Right lung (tissue), 5 donors: ENCODE results near the gene FAM124A. TPM values are rescaled to one million over a fixed set of nuclear protein-coding genes. Genes with fewer than 3 reads are reported as not detected.

Experiments
- DNase-seq, 2 donors: peaks; one replicate each; pipeline ENCODE4 v3.0.0-alpha.2; 2013
- polyA plus RNA-seq, 5 donors: library from polyadenylated mRNA; unstranded; fragments of 120-200 nt; gene quantifications; one replicate each; pipeline versions ENCODE4 v1.2.1 to v1.2.3, GENCODE V29; 2013; ENCODE audit warnings: inconsistent platforms in 1 of 5, low replicate concordance in 1 of 5; ENCODE audit not compliant: insufficient read length in 5 of 5, insufficient read depth in 1 of 5

FAM124A gene
- polyA plus RNA-seq, 5 donors = 5.1 to 7.4 (median 6.7) TPM

DNA sequence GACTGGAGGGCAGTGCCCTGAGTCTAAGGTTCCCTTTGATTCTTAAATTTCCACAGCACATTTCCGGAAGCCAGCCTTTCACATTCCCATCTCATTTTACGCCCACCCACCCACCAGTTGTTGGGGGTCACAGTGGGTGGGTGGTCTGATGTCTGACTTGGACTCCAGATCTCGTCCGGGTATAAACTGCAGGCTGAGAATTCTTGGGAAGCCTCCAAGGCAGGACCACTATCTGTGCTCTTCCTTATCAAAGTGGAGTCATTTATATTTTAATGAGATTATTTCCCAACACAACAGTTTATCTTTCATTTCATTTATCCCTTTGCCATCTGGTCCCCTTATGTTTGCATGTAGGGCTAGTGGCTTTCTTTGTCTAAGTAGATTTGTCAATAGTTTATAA lies 3.6 kb upstream of the FAM124A start:
- DNase-seq = no peak

- DNase-seq = no peak
Measured at GRCh38 chr13:51220706-51221105, 1.5 kb upstream of the FAM124A start.

GRCh38 chr13:51221108-51221507 lies 1.1 kb upstream of the FAM124A start:
- no peak for DNase-seq

- no peak for DNase-seq
Measured at GRCh38 chr13:51221674-51222036, 543 bp upstream of the FAM124A start.

- no peak for DNase-seq
Measured at GRCh38 chr13:51222686-51223559, 725 bp downstream of the FAM124A start.

DNA sequence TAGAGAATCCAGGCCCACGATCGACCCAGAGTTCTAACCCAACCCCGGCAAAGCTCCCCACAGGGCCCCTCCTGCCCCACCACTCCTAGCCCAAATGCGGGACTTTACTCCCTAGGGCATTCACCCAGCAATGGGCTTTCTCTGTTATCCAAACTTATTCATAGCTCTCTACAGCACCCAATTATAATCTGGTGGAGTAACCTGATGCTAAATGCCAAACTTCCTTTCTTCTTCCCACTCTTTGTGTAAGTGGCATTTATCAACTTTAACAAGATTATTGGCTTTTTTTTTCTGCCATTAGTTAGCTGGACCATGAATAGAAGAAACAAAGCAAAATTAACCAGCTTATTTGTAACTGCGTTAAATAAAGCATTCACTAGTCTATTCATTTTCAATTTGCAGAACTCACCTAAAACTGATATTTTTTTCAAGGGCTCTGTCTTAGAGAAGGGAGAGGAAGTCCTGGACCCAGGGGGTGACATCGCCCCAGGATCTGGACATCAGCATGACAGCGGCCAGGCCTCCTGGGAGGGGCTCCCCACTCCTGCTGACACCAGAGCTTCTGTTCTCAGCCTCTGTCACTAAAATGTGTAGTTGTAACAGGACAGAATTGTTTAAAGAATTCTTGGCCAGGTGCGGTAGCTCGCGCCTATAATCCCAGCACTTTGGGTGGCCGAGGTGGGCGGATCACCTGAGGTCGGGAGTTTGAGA lies 1.5 kb downstream of the FAM124A start:
- DNase-seq = no peak

DNA sequence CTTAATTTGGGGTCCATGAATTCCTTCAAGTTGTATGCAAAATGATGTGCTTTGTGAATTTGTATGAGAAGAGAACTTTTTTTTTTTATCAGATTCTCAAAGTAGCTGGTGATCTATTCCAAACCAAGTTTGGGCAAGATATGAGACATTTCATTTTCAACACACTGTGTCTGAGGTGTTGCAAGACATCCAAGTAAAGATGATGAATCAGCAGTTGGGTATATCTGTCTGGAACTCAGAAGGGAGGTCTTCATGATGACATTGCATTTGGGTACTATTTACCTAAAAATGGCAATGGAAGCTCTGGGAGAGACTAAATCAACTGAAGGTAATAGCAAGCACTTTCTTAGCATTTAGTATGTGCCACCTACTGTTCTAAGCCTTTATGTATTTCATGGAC lies 2.8 kb downstream of the FAM124A start:
- DNase-seq = no peak

- DNase-seq = no peak
Measured at GRCh38 chr13:51227404-51227803, 5.2 kb downstream of the FAM124A start.

DNA sequence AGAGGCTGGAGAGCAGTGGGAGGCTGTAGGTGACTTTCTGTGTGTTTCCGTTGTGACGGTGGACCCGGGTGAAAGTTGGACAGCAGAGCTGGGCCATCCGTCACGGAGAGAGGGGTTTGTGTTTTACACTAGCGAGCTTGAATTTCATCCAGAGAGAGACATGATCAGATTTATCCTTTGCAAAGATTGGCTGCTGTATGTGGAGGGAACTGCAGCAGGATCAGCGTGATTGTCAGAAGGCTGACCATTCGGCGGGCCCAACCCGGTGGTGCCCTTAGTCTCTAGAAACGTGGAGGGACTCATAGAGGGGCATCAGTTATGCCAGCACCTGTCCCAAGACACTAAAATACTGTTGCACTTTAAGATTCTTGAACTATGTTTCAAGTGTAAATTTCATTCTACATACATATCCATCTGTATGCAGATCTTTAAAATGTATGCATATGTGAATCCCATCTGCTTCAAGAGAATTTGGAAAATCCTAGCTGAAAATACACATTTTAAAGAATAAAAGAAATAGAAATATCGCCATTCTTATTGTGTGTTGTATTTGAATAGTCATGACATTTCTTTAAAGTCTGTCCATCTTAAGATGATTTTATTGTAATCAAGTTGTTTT lies 7.0 kb downstream of the FAM124A start:
- DNase-seq = no peak

- no peak for DNase-seq
Measured at GRCh38 chr13:51229731-51230130, 7.5 kb downstream of the FAM124A start.

- DNase-seq = peak; percentile 78 to 83
Measured at GRCh38 chr13:51230477-51231105, 8.4 kb downstream of the FAM124A start.

- no peak for DNase-seq
Measured at GRCh38 chr13:51231456-51231855, 9.3 kb downstream of the FAM124A start.

- no peak for DNase-seq
Measured at GRCh38 chr13:51232328-51232727, 10.1 kb downstream of the FAM124A start.

GRCh38 chr13:51233117-51233826 lies 11.1 kb downstream of the FAM124A start:
- no peak for DNase-seq

DNA sequence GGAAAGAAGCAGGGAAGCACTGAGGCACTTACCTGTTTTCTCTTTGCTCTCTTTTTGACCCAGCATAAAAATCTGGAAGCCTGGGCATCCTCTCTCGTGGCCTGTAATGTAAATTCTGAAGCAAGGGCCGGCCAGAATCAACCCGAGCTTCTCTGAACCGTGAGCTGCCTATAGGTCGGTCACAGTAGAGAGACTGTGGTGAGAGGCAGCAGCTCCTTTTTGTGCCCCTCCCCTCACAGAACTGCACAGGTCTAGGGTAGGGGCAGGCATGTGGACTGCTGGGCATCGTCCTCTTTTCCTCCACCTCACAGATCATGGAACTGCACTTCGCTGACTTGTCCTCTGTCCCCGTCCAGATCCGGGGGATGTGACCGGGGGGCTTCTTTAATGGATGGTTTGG lies 12.5 kb downstream of the FAM124A start:
- DNase-seq = no peak

DNA sequence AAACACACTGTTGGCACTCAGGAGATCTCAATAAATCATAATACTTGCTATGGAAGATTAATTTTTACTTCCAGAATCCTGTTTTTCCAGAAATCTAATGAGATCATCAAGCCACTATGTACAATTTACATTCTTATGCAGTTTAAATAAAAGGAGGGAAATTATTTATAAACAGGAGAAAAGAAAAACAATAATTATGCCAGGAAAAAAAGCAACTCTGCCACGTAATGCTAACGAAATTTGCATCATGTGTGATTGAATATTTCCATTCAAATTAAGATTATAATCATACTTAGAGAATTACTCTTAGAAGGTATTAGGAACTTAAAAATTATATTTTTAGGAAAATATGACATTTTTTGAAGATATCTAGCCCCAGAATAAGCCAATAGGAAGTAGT lies 13.0 kb downstream of the FAM124A start:
- DNase-seq = no peak

DNA sequence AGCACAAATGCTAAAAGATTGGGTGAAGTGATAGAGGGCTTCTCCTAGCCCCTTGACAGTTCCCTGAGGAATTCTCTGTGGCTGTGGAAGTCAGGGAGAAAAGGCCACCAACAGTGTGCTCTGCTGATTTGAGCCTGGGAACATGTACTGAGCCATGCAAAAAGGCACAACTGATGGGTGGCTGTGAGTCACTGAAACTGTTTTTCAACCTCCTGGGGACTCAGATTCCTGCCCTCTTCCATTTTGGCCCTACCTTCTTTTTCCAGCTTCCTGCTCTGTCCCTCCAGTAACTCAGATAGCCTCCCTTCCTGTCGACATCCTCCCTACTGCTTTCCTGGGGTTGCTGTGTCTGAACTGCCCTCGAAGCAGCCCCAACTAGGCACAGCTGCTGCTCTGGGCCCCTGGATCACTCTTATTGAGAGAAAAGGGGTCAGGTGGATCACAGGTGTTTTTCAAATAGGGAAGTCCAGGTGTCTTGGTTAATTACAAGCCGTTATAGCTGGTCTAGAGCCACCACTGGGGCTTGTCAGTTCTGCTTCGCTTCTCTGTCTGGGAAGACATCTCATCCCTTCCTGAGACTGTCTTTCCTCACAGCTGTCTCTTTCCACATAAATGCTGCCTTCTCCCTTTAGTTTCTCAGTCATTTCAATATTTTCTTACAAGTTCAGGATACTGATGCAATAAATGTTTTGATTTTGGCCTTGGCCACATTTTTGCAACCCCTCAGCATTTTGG lies 13.7 kb downstream of the FAM124A start:
- DNase-seq = no peak

- DNase-seq = no peak
Measured at GRCh38 chr13:51236491-51236792, 14.2 kb downstream of the FAM124A start.

GRCh38 chr13:51237386-51237785 lies 15.2 kb downstream of the FAM124A start:
- no peak for DNase-seq

DNA sequence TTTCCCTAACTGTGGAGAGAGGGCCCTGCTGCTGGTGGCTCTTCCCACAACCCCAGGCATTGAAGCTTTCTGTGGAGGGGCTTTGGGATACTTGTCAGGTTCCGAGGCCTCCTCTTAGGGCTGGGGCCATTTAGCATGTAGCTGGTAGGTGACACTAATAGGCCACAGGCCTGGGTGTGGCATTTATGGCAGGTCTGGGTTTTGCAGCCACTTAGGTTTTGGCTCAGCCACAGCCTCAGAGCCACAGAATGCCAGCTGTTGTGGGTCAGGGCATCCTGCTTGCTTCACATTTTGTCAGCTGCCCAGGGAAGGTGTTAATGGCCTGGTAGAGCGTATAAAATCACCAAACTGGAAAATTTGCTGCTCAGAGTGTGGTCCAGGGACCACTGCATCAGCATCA lies 15.7 kb downstream of the FAM124A start:
- no peak for DNase-seq

- no peak for DNase-seq
Measured at GRCh38 chr13:51240178-51240577, 18.0 kb downstream of the FAM124A start.
